Measurements from ENCODE around the gene SH3GL3. TPM values are rescaled to one million over a fixed set of nuclear protein-coding genes. Genes with fewer than 3 reads are reported as not detected.

SH3GL3 gene
- polyA plus RNA-seq, 1 donor: 3.9 TPM

GRCh38 chr15:83510001-83510400 lies 62.9 kb downstream of the SH3GL3 start:
- no peak for DNase-seq

DNA sequence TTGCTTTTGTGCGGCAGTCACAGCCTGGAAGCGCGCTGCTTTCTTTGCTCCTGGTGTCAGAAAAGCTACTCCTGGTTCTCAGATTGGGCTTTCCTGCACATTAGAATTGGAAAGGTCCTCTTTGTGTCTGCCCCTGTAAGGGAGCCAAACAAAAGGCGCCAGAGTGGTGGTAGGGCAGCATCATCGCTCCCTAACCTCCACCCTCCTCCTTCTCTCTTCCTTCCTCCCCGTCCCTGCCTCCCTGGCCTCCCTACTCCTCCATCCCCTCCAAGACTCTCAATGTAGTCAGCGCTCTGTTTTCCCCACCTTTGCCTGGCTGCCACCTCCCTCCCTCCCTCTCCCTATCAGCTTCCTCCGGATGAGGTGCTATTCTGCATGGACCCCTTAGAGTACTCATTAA lies 65.3 kb downstream of the SH3GL3 start:
- no peak for DNase-seq

- DNase-seq: no peak
Observed at GRCh38 chr15:83514584-83514983, 67.4 kb downstream of the SH3GL3 start.

- no peak for DNase-seq
Observed at GRCh38 chr15:83515164-83515563, 68.0 kb downstream of the SH3GL3 start.

- DNase-seq: no peak
Observed at GRCh38 chr15:83516935-83517334, 69.8 kb downstream of the SH3GL3 start.

DNA sequence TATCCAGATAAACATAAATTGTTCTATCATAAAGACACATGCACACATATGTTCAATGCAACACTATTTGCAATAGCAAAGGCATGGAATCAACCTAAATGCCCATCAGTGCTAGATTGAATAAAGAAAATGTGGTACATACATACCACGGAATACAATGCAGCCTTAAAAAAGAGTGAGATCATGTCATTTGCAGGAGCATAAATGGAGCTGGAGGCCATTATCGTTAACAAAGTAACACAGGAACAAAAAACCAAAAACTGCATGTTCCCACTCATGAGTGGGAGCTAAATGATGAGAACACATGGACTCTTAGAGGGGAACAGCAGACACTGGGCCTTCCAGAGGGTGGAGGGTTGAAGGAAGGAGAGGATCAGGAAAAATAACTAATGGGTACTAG lies 79.2 kb downstream of the SH3GL3 start:
- no peak for DNase-seq

GRCh38 chr15:83533410-83533962 lies 86.3 kb downstream of the SH3GL3 start:
- no peak for DNase-seq

DNA sequence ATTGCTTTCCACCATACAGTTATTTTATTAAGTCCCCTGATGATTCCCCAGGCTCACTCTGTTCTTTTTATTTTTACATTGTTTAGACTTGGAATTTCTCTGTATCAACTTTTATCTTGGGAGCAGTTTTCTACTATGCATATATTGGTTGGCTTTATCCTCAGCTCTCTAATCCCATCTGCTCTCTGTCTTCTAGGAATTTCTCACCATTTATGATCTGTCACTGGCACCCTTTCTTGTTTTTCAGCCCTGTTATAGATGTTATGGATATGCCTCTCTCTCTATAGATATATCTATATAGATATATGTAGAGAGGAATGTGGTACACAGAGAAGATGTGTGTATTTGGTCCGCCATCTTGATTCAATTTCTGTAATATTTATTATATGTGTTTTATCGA lies 90.5 kb downstream of the SH3GL3 start:
- DNase-seq: no peak

GRCh38 chr15:83538682-83539081 lies 91.5 kb downstream of the SH3GL3 start:
- no peak for DNase-seq

DNA sequence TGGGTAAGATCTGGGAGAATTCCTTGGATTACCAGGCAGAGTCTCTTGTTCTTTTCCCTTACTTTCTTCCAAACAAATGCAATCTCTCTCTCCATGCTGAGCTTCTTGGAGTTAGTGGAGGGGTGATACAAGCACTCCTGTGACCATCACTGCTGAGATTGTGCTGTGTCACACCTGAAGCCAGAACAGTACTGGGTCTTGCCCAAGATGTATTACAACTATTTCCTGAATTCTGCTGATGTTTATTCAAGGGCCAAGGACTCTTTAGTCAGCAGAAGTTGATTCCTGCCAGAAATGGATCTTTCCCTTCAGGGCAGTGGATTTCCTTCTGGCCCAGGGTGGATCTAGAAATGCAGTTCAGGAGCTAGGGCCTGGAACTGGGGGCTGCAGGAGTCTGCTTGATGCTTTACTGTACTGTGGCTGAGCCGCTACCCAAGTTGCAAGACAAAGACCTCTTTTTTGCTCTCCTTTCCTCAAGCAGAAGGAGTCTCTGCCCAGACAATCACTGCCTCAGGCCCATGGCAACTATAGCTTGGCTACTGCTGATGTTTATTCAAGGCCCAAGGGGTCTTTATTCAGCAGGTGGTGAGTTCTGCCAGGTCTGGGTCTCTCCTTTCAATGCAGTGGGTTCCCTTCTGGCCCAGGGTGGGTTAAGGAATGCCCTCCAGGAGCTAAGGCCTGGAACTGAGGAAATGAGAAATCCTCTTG lies 98.8 kb downstream of the SH3GL3 start:
- DNase-seq: no peak

GRCh38 chr15:83546512-83546888 lies 99.4 kb downstream of the SH3GL3 start:
- DNase-seq: no peak

GRCh38 chr15:83547168-83547567 lies 100.0 kb downstream of the SH3GL3 start:
- no peak for DNase-seq

DNA sequence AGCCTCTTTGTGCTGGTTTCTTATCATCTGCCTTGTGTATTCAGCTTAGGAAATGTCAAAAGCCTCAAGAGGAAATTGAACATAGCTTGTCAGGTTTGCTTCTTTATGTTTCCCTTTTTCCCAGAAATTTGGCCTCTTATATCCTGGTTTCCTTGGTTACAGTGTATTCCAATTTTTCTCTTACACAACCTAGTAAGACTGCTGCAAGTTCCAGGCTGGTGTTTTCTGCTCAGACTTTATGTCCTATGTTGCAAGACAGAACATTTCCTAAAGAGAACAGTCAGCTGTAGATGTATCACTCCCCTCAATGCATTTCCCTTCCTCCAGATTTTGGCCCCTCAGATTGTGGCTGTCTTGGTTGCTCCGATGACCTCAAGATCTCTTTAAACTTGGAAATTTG lies 102.5 kb downstream of the SH3GL3 start:
- peak; percentile 26 for DNase-seq

- no peak for DNase-seq
Observed at GRCh38 chr15:83554558-83554957, 107.4 kb downstream of the SH3GL3 start.

DNA sequence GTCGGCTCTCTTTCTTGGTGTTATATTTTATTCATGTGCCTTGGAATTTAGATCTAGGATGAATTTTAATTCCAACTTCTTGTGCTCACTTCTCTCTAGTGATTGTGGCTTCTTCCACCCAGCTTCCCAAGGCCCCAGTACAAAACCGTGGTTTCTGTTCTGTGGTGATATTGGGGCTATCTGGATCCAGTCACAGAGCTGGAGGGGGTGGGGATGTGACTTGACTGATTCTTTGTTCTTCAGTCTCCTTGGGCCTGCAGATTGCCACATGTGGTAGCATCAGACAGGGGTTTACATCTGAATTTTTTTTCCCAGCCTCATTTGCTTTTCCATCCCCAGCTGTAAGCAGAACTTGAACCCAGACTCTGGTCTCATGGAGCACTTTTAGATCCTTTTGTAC lies 108.2 kb downstream of the SH3GL3 start:
- DNase-seq: no peak

GRCh38 chr15:83556068-83556467 lies 108.9 kb downstream of the SH3GL3 start:
- no peak for DNase-seq

DNA sequence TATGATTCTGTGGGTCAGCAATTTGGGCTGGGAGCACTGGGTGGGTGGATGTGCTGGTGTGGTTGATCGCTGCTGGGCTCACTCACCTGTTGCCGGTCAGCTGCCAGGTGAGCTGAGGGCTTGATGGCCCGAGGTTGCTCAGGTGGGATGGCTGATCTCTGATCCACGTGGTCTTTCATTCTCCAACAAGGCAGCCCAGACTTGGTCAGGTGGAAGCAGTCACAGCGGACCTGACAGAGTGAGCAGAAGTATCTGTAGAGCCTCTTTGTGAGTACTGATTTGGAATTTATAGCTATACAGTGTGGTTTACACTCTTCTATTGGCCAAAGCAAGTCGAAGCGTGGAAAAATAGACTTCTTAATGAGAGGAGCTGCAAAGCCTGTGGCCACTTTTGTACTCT lies 109.6 kb downstream of the SH3GL3 start:
- DNase-seq: no peak

DNA sequence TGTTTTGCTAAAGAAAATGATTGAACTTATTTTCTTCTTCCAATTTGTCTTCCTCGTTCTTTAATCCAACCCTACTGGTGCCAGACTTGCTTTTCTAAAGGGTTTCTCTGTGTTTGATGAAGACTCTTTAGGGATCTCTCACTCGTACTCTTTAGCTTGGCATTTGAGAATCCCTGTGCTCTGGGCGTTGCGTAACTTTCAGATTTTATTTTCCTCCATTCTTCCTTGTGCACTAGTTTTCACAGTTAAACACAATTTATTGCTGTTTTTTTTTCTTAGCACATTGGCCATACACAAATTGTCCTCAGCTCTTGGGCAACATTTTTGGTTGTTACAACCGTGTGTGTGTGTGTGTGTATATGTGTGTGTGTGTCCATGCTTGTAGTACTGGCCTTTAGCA lies 111.0 kb downstream of the SH3GL3 start:
- no peak for DNase-seq

DNA sequence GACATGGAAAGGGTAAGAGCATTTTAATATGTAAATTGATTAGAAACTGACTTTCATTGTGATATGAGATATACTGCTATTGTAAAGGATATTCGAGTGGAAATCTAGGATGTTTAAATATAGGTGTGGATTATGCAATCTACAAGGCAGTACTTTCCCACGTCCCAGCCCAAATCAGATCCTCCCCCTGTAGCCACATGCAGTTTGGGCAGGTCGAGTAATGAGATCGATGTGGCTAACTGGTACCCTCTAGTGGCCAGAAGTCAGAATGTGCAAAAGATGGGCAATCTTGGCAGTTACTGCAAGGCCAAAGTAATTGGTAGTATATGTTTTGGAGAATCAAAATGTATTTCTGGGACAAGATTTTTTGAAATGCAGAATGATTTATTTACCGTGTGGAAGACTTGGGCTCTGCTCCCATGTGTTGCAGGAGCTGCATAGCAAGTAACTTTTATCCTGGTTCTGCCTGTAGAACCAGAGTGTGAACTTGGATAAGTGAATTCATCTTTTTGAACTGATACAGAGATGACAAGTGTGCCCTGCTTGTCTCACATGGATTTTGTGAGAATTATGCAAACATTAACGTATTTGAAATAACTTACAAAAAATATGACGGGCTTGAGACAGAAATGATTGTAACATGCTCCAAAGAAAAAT lies 112.3 kb downstream of the SH3GL3 start:
- DNase-seq: peak; percentile 73

DNA sequence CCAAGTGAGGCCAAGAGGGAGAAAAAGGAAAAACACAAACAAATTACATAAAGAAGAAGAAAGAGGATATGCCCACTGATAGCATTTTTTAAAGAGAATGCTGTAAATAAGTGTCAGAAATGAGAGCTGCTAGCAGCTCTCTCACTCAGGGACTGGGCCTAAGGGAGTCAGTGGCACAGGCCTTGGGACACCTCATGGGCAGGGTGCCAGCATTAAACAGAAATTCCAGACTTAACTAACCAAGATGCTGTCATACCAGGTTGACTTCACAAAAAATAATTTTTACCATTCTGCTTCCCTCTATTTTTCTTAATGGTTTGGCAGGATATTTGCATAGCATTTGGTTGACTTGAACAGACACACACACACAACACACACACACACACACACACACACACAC lies 114.5 kb downstream of the SH3GL3 start:
- DNase-seq: no peak

DNA sequence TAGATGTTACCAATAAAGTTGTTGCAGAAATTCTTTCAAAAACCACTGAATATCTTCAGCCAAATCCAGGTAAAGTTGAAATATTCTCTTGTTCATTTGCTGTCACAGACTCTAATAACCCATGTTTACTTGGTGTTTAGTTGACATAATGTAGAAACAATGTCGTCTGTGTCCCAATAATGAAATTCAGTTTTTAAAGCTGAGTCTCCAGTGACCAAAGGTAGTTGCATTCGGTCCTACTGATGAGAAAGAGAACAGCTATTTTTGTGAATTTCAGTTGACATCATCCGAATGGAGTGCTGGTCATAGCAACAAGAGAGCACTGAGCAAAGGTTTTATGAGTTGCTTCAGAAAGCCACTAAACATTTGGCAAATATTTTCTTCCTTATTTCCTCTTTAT lies 118.0 kb downstream of the SH3GL3 start:
- DNase-seq: no peak

- peak; percentile 51 for DNase-seq
Observed at GRCh38 chr15:83565553-83566159, 118.5 kb downstream of the SH3GL3 start.

GRCh38 chr15:83567318-83567717 lies 120.2 kb downstream of the SH3GL3 start:
- no peak for DNase-seq

- DNase-seq: no peak
Observed at GRCh38 chr15:83569341-83569740, 122.2 kb downstream of the SH3GL3 start.
